H1 (cell line): Measurements from ENCODE around the gene AKT1. TPM values are rescaled to one million over a fixed set of nuclear protein-coding genes. Genes with fewer than 3 reads are reported as not detected.

ENCODE experiments used
- CTCF ChIA-PET: fragments of 300-600 bp; sonication (Branson Sonifier 250); formaldehyde crosslinking; loops from one replicate; lab custom pipeline; 2021; ENCODE audit not compliant: partially characterized antibody; lab: Charles Lee
- POLR2A ChIA-PET: fragments of 300-600 bp; sonication (Branson Sonifier 250); formaldehyde crosslinking; loops from one replicate; lab custom pipeline; 2021; ENCODE audit warnings: inconsistent platforms; ENCODE audit not compliant: partially characterized antibody; lab: Charles Lee
- DNase-seq, 2 experiments: peaks; one replicate each; pipeline versions ENCODE4 v3.0.0 to v3.0.0-alpha.2; 2010 to 2022; ENCODE audit warnings: low spot score in 2 of 2, low read depth in 1 of 2, mixed read lengths in 1 of 2
- FAIRE-seq: peaks from 2 replicates; lab custom pipeline; 2011; peaks lifted over from hg19 to GRCh38; lab: Jason Lieb, UNC
- H2AFZ ChIP-seq: 2 replicates; pipeline ENCODE4 v1.8.1; 2012; ENCODE audit warnings: low read length, inconsistent platforms
- H2AK5ac ChIP-seq: 2 replicates; pipeline ENCODE4 v1.6.1; 2013; ENCODE audit warnings: low read depth, low read length
- H2BK120ac ChIP-seq: replicated peaks from 2 replicates; pipeline ENCODE3; 2013; ENCODE audit warnings: low read depth, low read length, inconsistent platforms
- H2BK12ac ChIP-seq: 2 replicates; pipeline ENCODE4 v1.6.1; 2013; ENCODE audit warnings: low read depth, low read length
- H2BK15ac ChIP-seq: 2 replicates; pipeline ENCODE4 v1.6.1; 2013; ENCODE audit warnings: low read length
- H2BK20ac ChIP-seq: 2 replicates; pipeline ENCODE4 v1.6.1; 2013; ENCODE audit warnings: low read length
- H2BK5ac ChIP-seq: 2 replicates; pipeline ENCODE4 v1.6.1; 2013; ENCODE audit warnings: low read depth, low read length
- H3K14ac ChIP-seq: 2 replicates; pipeline ENCODE4 v1.6.1; 2013; ENCODE audit warnings: inconsistent platforms; ENCODE audit not compliant: insufficient read length
- H3K18ac ChIP-seq: 2 replicates; pipeline ENCODE4 v1.6.1; 2013; ENCODE audit warnings: low read length; ENCODE audit errors: extremely low read depth
- H3K23ac ChIP-seq: 2 replicates; pipeline ENCODE4 v1.6.1; 2013; ENCODE audit warnings: inconsistent platforms; ENCODE audit not compliant: insufficient read length
- H3K23me2 ChIP-seq: 2 replicates; pipeline ENCODE4 v1.6.1; 2013; ENCODE audit warnings: low read depth, low read length
- H3K27ac ChIP-seq: 2 replicates; pipeline ENCODE4 v1.6.1; 2011; ENCODE audit warnings: low read depth, low read length, inconsistent platforms
- H3K27me3 ChIP-seq, 4 experiments: replicated peaks in 1 of 4; 1 replicate in 1 of 4; 2 replicates in 3 of 4; pipeline versions ENCODE4 v1.6.1 to v1.8.1; 2011 to 2013; ENCODE audit warnings: low read length in 3 of 4, mild to moderate bottlenecking in 3 of 4, inconsistent platforms in 2 of 4, mixed read lengths in 2 of 4, moderate library complexity in 1 of 4; ENCODE audit not compliant: control insufficient read depth in 3 of 4, insufficient read depth in 3 of 4; ENCODE audit errors: extremely low read depth in 1 of 4
- H3K36me3 ChIP-seq, 4 experiments: 2 replicates each; pipeline versions ENCODE4 v1.6.1 to v1.8.1; 2011 to 2013; ENCODE audit warnings: mild to moderate bottlenecking in 4 of 4, low read length in 3 of 4, moderate library complexity in 2 of 4, control low read depth in 1 of 4, inconsistent platforms in 1 of 4; ENCODE audit not compliant: insufficient read depth in 4 of 4, control insufficient read depth in 2 of 4
- H3K4ac ChIP-seq: replicated peaks from 2 replicates; pipeline ENCODE3; 2013; ENCODE audit warnings: low read length, low read depth, mixed read lengths, inconsistent platforms; ENCODE audit not compliant: insufficient read length
- H3K4me1 ChIP-seq, 4 experiments: replicated peaks in 1 of 4; 1 replicate in 1 of 4; 2 replicates in 3 of 4; pipeline versions ENCODE4 v1.6.1 to v1.8.1; 2011 to 2013; ENCODE audit warnings: low read length in 3 of 4, inconsistent platforms in 2 of 4, mixed read lengths in 1 of 4; ENCODE audit not compliant: insufficient read depth in 4 of 4, control insufficient read depth in 3 of 4
- H3K4me2 ChIP-seq, 2 experiments: 2 replicates each; pipeline versions ENCODE4 v1.6.1 to v1.8.1; 2011 to 2013; ENCODE audit warnings: low read depth in 2 of 2, low read length in 2 of 2, control low read depth in 1 of 2, inconsistent platforms in 1 of 2, mild to moderate bottlenecking in 1 of 2; ENCODE audit not compliant: insufficient read depth in 1 of 2
- H3K4me3 ChIP-seq, 4 experiments: fragments of 200-600, 300-600 bp in 1 of 4; sonication (generic), shearing (Covaris generic), sonication (Bioruptor Twin) in 1 of 4; 2 replicates each; pipeline versions ENCODE4 v1.5.1 to v1.8.1; 2011 to 2016; ENCODE audit warnings: low read length in 4 of 4, low read depth in 3 of 4, control low read depth in 2 of 4, inconsistent platforms in 2 of 4, mild to moderate bottlenecking in 2 of 4, mixed read lengths in 1 of 4, moderate library complexity in 1 of 4; ENCODE audit not compliant: insufficient read depth in 2 of 4; ENCODE audit errors: extremely low read depth in 1 of 4
- H3K56ac ChIP-seq: replicated peaks from 2 replicates; pipeline ENCODE3; 2013; ENCODE audit warnings: low read depth, mild to moderate bottlenecking, mixed read lengths, low read length, inconsistent platforms; ENCODE audit not compliant: insufficient read length
- H3K79me1 ChIP-seq: 2 replicates; pipeline ENCODE4 v1.6.1; 2013; ENCODE audit warnings: low read depth, low read length, control low read depth
- H3K79me2 ChIP-seq, 2 experiments: 2 replicates each; pipeline versions ENCODE4 v1.6.1 to v1.8.1; 2012 to 2013; ENCODE audit warnings: low read length in 2 of 2, mild to moderate bottlenecking in 2 of 2, inconsistent platforms in 1 of 2; ENCODE audit not compliant: insufficient read depth in 2 of 2, control insufficient read depth in 1 of 2
- H3K9ac ChIP-seq, 4 experiments: replicated peaks in 1 of 4; 1 replicate in 1 of 4; 2 replicates in 3 of 4; pipeline versions ENCODE4 v1.6.1 to v1.8.1; 2011 to 2013; ENCODE audit warnings: low read depth in 3 of 4, low read length in 3 of 4, control low read depth in 2 of 4, mild to moderate bottlenecking in 2 of 4, moderate library complexity in 2 of 4, inconsistent platforms in 1 of 4; ENCODE audit errors: extremely low read depth in 1 of 4
- H3K9me3 ChIP-seq, 2 experiments: 2 replicates each; pipeline versions ENCODE4 v1.6.1 to v1.8.1; 2012 to 2013; ENCODE audit warnings: mild to moderate bottlenecking in 2 of 2, moderate library complexity in 2 of 2, control low read depth in 1 of 2, inconsistent platforms in 1 of 2, low read depth in 1 of 2, low read length in 1 of 2, mixed read lengths in 1 of 2; ENCODE audit not compliant: insufficient read depth in 2 of 2
- H4K20me1 ChIP-seq, 2 experiments: replicated peaks in 1 of 2; 2 replicates each; pipeline versions ENCODE3 to v1.8.1; 2011 to 2013; ENCODE audit warnings: inconsistent platforms in 2 of 2, low read length in 2 of 2, mild to moderate bottlenecking in 1 of 2; ENCODE audit not compliant: insufficient read depth in 2 of 2, control insufficient read depth in 1 of 2
- H4K5ac ChIP-seq: 2 replicates; pipeline ENCODE4 v1.6.1; 2013; ENCODE audit warnings: low read length, low read depth, mixed read lengths, inconsistent platforms; ENCODE audit not compliant: insufficient read length
- H4K8ac ChIP-seq: 2 replicates; pipeline ENCODE4 v1.8.0; 2013; ENCODE audit warnings: mild to moderate bottlenecking, moderate library complexity, low read length, inconsistent platforms; ENCODE audit not compliant: insufficient read depth; ENCODE audit errors: extremely low read depth
- H4K91ac ChIP-seq: replicated peaks from 2 replicates; pipeline ENCODE3; 2013; ENCODE audit warnings: low read length, mixed read lengths, inconsistent platforms; ENCODE audit not compliant: insufficient read length
- BRCA1 ChIP-seq: IDR thresholded peaks from 2 replicates; pipeline ENCODE4 v1.6.1; 2012; ENCODE audit warnings: low read depth, low read length, improper control_type of control experiment
- CHD2 ChIP-seq: IDR thresholded peaks from 2 replicates; pipeline ENCODE4 v1.6.1; 2012; ENCODE audit warnings: low read length, improper control_type of control experiment
- CREB1 ChIP-seq: IDR thresholded peaks from 2 replicates; pipeline ENCODE4 v1.6.1; 2012; ENCODE audit warnings: inconsistent platforms
- FOSL1 ChIP-seq: IDR thresholded peaks from 2 replicates; pipeline ENCODE4 v1.6.1; 2011; ENCODE audit warnings: mild to moderate bottlenecking, low read depth, low read length, moderate library complexity; ENCODE audit not compliant: insufficient read depth
- SP4 ChIP-seq: IDR thresholded peaks from 2 replicates; pipeline ENCODE4 v1.6.1; 2012; ENCODE audit warnings: low read length, inconsistent platforms
- TAF1 ChIP-seq: IDR thresholded peaks from 2 replicates; pipeline ENCODE4 v1.6.1; 2011; ENCODE audit warnings: mild to moderate bottlenecking, low read depth, low read length
- TAF7 ChIP-seq: optimal IDR thresholded peaks from 2 replicates; pipeline ENCODE3; 2011; ENCODE audit warnings: low read depth, mild to moderate bottlenecking, inconsistent platforms, low read length, moderate library complexity, borderline replicate concordance
- WGBS, 2 experiments: shearing (Covaris generic) in 1 of 2; methylation state at CpG; one replicate each; pipeline versions ENCODE4 v1.1.6 to v1.1.7; 2013 to 2015; ENCODE audit warnings: low lambda C conversion rate in 2 of 2, mixed read lengths in 2 of 2, inconsistent platforms in 1 of 2, low coverage in 1 of 2, missing lambda C conversion rate in 1 of 2; ENCODE audit not compliant: insufficient replicate concordance in 2 of 2, insufficient coverage in 1 of 2, insufficient read length in 1 of 2; ENCODE audit errors: extremely low coverage in 1 of 2, missing lambda C conversion rate in 1 of 2; 5-methylcytosine and 5-hydroxymethylcytosine counted together
- polyA plus RNA-seq, 7 experiments: library from polyadenylated mRNA; depleted of rRNA in 3 of 7; stranded (reverse) in 5 of 7; unstranded in 2 of 7; fragments of >200 nt in 5 of 7; fragments of 200-250 nt in 2 of 7; gene quantifications; 1 replicate in 5 of 7; 2 replicates in 1 of 7; 4 replicates in 1 of 7; pipeline versions ENCODE4 v1.2.1 to v1.2.3, GENCODE V29; 2011 to 2013; ENCODE audit warnings: missing spikeins in 2 of 7, mixed read lengths in 2 of 7
- total RNA-seq: library from RNA; stranded (reverse); fragmentation: NEBNext Ultra II Directional; extraction: Animal tissue kit (Norgen Biotek cat#: 25700); gene quantifications from 2 replicates; pipeline ENCODE4 v1.2.1, GENCODE V29; 2021
- TF ChIP-seq, protein P1 (sequence below): IDR thresholded peaks from 2 replicates; pipeline ENCODE4 v1.6.1; 2012; ENCODE audit warnings: inconsistent platforms
- TF ChIP-seq, protein P2 (sequence below): IDR thresholded peaks from 2 replicates; pipeline ENCODE4 v1.6.1; 2012; ENCODE audit warnings: inconsistent platforms

The AKT1 gene
- total and polyA plus RNA-seq, 2 of the 8 experiments (the other 6 are each of a cell fraction or from before 2014, with no cell fraction given) = 68.1 to 71.5 TPM

DNA sequence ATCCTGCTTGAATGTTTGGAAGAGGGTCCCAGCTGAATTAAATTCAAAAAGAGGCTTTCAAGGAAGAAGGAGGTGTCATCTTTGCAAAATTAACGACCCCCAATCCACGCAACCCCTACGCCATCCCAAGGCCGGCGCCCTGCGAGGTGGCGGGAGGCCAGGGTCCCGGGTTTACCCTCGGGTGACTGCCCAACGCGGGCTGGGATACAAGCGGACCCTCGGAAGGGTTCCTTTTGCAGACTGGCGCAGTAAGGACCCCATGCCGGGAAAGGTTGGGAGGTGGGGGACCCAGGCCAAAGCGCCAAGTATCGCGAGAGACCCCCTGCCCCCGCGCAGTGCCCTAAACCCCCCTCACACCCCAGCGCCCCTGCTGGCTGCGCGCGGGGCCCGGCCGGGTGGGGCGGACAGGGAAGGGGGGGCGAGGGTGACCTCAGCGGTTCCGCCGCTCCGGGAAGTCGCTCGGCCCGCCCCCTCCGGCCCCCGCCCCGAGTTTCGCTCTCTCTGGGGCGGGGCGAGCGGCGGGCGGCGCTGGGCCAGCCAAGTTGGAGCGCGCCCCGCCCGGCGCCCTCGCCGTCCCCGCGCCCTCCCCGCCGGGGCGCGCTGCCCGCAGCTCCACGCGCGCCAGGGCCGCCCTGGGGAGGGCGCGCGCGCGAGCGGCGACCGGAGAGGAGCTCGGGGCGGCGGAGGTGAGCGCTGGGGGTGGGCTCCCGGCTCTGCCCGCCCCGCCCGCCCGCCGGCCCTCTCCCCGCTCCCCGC is 4.6 kb upstream of the AKT1 start:
- WGBS, 2 experiments = 1% methylated on average over 13 of the region's 83 CpGs; no CpG with 5 or more reads in 1 of the 2 experiments
- Histone ChIP-seq H3K79me1 (no peaks in the 10 kb centered on the region), H2BK5ac (no peak overlapping the region; the same call in 1 of the 2 replicates), H3K27ac (no peak overlapping the region), H3K79me2 (no peaks in the 10 kb centered on the region), H3K23ac (no peak overlapping the region), H2BK15ac (0 out of 2 replicates have a peak overlapping the region, but pooled peaks have one; percentile 46), H3K23me2 (peaks cover 17% of the 10 kb centered on the region), H3K56ac (peak overlapping the region; percentile 30), H3K4ac (peak overlapping the region; percentile 0), H3K9ac (peak overlapping the region in 1 of 4 experiments; percentile 16; a peak in 3 of 7 replicates), H4K91ac (no peak overlapping the region), H2BK20ac (no peak overlapping the region), H2BK120ac (no peak overlapping the region), H4K8ac (peak overlapping the region; percentile 53), H3K4me2 (peak overlapping the region; percentile 90 to 92), H2AK5ac (no peak overlapping the region), H2BK12ac (peak overlapping the region; percentile 50; the same call in 1 of the 2 replicates), H3K14ac (no peak overlapping the region), H4K20me1 (peaks cover 3 to 11% of the 10 kb centered on the region in 2 experiments), H2AFZ (peak overlapping the region; percentile 47; the same call in 1 of the 2 replicates), H3K4me1 (peaks cover 0 to 30% (median 26%) of the 10 kb centered on the region in 4 experiments; a peak in 6 of 7 replicates), H3K4me3 (peak overlapping the region; percentile 64 to 85 (median 76)), H3K36me3 (no peaks in the 10 kb centered on the region), H3K27me3 (peaks cover 20 to 71% (median 58%) of the 10 kb centered on the region in 4 experiments), H4K5ac (peak overlapping the region; percentile 55), H3K9me3 (no peaks in the 10 kb centered on the region), H3K18ac (peak overlapping the region; percentile 93)
- ChIA-PET POLR2A (interaction anchor here (0.8 to 1.8 kb wide), 5 partner anchors 19 to 56 kb away, joined by 3 to 4 read pairs (median 3); no protein-coding TSS in a partner anchor), CTCF (interaction anchor here (1.7 to 2.9 kb wide), 7 partner anchors 18 to 47 kb away, joined by 4 to 15 read pairs (median 8); partner anchors contain the start of gene SIVA1)
- TF ChIP-seq TAF1 = 0 out of 2 replicates have a peak, but pooled peaks have one; percentile 41
- TF ChIP-seq TAF7 = peak; percentile 3
- TF ChIP-seq, protein P1, sequence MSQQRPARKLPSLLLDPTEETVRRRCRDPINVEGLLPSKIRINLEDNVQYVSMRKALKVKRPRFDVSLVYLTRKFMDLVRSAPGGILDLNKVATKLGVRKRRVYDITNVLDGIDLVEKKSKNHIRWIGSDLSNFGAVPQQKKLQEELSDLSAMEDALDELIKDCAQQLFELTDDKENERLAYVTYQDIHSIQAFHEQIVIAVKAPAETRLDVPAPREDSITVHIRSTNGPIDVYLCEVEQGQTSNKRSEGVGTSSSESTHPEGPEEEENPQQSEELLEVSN = 0 out of 2 replicates have a peak, but pooled peaks have one; percentile 9
- TF ChIP-seq SP4 = no peak
- peak; percentile 96 for TF ChIP-seq CHD2
- TF ChIP-seq, protein P2, sequence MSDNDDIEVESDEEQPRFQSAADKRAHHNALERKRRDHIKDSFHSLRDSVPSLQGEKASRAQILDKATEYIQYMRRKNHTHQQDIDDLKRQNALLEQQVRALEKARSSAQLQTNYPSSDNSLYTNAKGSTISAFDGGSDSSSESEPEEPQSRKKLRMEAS = peak; percentile 41
- TF ChIP-seq BRCA1 = peak; percentile 73
- TF ChIP-seq FOSL1 = no peak
- peak; percentile 29; the same call in 1 of the 2 replicates for TF ChIP-seq CREB1
- DNase-seq (peak; percentile 36 to 85), FAIRE-seq (no peak)
